Measurements from ENCODE around the gene ZBTB46. TPM values are rescaled to one million over a fixed set of nuclear protein-coding genes. Genes with fewer than 3 reads are reported as not detected.

Gene ZBTB46
- total and polyA plus RNA-seq, 10 of the 15 experiments (the other 5 are each of a cell fraction or from before 2014, with no cell fraction given) = 0.15 to 0.92 (median 0.34) TPM

DNA sequence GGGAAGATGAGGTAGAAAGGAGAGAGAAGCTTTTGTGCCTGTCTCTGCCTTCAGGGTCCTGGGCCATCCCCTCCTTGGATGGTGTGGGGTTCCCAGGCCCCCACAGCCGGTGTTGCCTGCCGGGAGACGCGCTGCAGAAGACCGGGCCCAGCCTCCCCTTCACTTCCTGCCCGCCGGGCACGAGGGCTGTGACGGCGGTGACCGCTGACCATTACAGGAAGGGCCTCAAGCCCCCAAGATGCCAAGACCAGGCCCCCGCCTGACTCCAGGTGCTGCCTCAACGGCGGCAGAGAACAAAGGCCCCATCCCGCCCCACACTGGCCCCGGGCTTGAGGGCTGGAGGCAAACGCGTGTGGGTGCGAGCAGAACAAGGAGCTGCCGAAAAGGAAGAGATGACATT, 38.2 kb downstream of the ZBTB46 start:
- no peak overlapping the region for H3K27ac ChIP-seq (ENCODE audit: control insufficient read depth, insufficient read depth)
- WGBS (ENCODE audit: insufficient coverage, insufficient replicate concordance, low lambda C conversion rate, missing lambda C conversion rate) = 74% methylated on average over 20 of the region's 20 CpGs
- H3K36me3 ChIP-seq (ENCODE audit: control insufficient read depth in 2 of 2, insufficient read depth in 2 of 2, low read length in 1 of 2) = no peaks in the 10 kb centered on the region
- ChIA-PET RAD21 (ENCODE audit: unreplicated experiment) (interaction anchor here (0.5 kb wide), 1 partner anchor 32 kb away, joined by 3 read pairs; no protein-coding TSS in a partner anchor), CTCF (interaction anchor here (1.2 kb wide), 1 partner anchor 19 kb away, joined by 3 read pairs; no protein-coding TSS in a partner anchor), SMC1A (ENCODE audit: uncharacterized antibody, unreplicated experiment) (interaction anchor here (1.3 to 1.8 kb wide), 2 partner anchors 13 to 72 kb away, joined by 4 to 6 read pairs; partner anchors contain the start of gene TPD52L2), POLR2A (no interaction called here)
- in situ Hi-C loops (cut with MboI) = no loop called here
- no peaks in the 10 kb centered on the region for H3K4me1 ChIP-seq (ENCODE audit: control insufficient read depth, insufficient read depth, low read length)
- no TSS peak for BruUV-seq (replicated peaks)
- H3K4me3 ChIP-seq = no peak overlapping the region
- TF ChIP-seq TAF1 (IDR thresholded peaks at IDR 0.05; ENCODE audit: borderline replicate concordance, low read depth, low read length) (no peak), JUND (IDR thresholded peaks at IDR 0.05; ENCODE audit: low read depth, low read length) (no peak), MEF2B (IDR thresholded peaks at IDR 0.05; ENCODE audit: partially characterized antibody, poor library complexity, severe bottlenecking) (no peak), CBFB (IDR thresholded peaks at IDR 0.05; ENCODE audit: low read depth) (no peak)
- TF ChIP-seq, protein P1, sequence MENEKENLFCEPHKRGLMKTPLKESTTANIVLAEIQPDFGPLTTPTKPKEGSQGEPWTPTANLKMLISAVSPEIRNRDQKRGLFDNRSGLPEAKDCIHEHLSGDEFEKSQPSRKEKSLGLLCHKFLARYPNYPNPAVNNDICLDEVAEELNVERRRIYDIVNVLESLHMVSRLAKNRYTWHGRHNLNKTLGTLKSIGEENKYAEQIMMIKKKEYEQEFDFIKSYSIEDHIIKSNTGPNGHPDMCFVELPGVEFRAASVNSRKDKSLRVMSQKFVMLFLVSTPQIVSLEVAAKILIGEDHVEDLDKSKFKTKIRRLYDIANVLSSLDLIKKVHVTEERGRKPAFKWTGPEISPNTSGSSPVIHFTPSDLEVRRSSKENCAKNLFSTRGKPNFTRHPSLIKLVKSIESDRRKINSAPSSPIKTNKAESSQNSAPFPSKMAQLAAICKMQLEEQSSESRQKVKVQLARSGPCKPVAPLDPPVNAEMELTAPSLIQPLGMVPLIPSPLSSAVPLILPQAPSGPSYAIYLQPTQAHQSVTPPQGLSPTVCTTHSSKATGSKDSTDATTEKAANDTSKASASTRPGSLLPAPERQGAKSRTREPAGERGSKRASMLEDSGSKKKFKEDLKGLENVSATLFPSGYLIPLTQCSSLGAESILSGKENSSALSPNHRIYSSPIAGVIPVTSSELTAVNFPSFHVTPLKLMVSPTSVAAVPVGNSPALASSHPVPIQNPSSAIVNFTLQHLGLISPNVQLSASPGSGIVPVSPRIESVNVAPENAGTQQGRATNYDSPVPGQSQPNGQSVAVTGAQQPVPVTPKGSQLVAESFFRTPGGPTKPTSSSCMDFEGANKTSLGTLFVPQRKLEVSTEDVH (IDR thresholded peaks at IDR 0.05; ENCODE audit: low read depth, partially characterized antibody) = no peak
- TF ChIP-seq, protein P2, sequence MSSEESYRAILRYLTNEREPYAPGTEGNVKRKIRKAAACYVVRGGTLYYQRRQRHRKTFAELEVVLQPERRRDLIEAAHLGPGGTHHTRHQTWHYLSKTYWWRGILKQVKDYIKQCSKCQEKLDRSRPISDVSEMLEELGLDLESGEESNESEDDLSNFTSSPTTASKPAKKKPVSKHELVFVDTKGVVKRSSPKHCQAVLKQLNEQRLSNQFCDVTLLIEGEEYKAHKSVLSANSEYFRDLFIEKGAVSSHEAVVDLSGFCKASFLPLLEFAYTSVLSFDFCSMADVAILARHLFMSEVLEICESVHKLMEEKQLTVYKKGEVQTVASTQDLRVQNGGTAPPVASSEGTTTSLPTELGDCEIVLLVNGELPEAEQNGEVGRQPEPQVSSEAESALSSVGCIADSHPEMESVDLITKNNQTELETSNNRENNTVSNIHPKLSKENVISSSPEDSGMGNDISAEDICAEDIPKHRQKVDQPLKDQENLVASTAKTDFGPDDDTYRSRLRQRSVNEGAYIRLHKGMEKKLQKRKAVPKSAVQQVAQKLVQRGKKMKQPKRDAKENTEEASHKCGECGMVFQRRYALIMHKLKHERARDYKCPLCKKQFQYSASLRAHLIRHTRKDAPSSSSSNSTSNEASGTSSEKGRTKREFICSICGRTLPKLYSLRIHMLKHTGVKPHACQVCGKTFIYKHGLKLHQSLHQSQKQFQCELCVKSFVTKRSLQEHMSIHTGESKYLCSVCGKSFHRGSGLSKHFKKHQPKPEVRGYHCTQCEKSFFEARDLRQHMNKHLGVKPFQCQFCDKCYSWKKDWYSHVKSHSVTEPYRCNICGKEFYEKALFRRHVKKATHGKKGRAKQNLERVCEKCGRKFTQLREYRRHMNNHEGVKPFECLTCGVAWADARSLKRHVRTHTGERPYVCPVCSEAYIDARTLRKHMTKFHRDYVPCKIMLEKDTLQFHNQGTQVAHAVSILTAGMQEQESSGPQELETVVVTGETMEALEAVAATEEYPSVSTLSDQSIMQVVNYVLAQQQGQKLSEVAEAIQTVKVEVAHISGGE (CRISPR knock-in tag; IDR thresholded peaks at IDR 0.05) = no peak
- TF ChIP-seq, protein P3, sequence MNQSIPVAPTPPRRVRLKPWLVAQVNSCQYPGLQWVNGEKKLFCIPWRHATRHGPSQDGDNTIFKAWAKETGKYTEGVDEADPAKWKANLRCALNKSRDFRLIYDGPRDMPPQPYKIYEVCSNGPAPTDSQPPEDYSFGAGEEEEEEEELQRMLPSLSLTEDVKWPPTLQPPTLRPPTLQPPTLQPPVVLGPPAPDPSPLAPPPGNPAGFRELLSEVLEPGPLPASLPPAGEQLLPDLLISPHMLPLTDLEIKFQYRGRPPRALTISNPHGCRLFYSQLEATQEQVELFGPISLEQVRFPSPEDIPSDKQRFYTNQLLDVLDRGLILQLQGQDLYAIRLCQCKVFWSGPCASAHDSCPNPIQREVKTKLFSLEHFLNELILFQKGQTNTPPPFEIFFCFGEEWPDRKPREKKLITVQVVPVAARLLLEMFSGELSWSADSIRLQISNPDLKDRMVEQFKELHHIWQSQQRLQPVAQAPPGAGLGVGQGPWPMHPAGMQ (IDR thresholded peaks at IDR 0.05; ENCODE audit: borderline replicate concordance) = no peak
- FAIRE-seq (no peak), ATAC-seq (no peak), DNase-seq (ENCODE audit: low read depth, low spot score) (no peak)
- H3K4me2 ChIP-seq (ENCODE audit: control insufficient read depth, insufficient read depth) = no peak overlapping the region
- no peaks in the 10 kb centered on the region for H3K79me2 ChIP-seq (ENCODE audit: control insufficient read depth, insufficient read depth, low read length)
- no peak overlapping the region for H2AFZ ChIP-seq (ENCODE audit: control insufficient read depth, low read depth, low read length)
- no peaks in the 10 kb centered on the region for H3K27me3 ChIP-seq (replicated peaks in 1 of 2; ENCODE audit: control insufficient read depth in 2 of 2, insufficient read depth in 2 of 2, low read length in 1 of 2)
- intact Hi-C loops (cut with micrococcal nuclease; ENCODE audit: unreplicated experiment) = no loop called here
- no peaks in the 10 kb centered on the region for H4K20me1 ChIP-seq (ENCODE audit: control insufficient read depth, insufficient read depth)
- no peak overlapping the region for H3K9ac ChIP-seq (ENCODE audit: control insufficient read depth, insufficient read depth, low read length)
- H3K9me3 ChIP-seq (replicated peaks; ENCODE audit: control insufficient read depth, insufficient read depth, low read length) = no peaks in the 10 kb centered on the region

All from GM12878 (cell line).